Measurements from ENCODE around the gene ACSL6. TPM values are rescaled to one million over a fixed set of nuclear protein-coding genes. Genes with fewer than 3 reads are reported as not detected.

ACSL6 gene
- polyA plus RNA-seq, 1 donor from 2014 or later, result 0.11 TPM

- no peak overlapping the region for H3K4me3 Mint-ChIP-seq
- peaks cover 11 to 12% (median 12%) of the 10 kb centered on the region in 3 donors for H3K4me1 Mint-ChIP-seq
- H3K27ac Mint-ChIP-seq, result no peak overlapping the region
- H3K9me3 Mint-ChIP-seq, result peaks cover 0 to 2% (median 0%) of the 10 kb centered on the region in 3 donors
- H3K36me3 Mint-ChIP-seq, result no peaks in the 10 kb centered on the region
- peaks cover 10% of the 10 kb centered on the region for H3K27me3 Mint-ChIP-seq
Measured at GRCh38 chr5:132024789-132025402, 13.4 kb upstream of the ACSL6 start.

DNA sequence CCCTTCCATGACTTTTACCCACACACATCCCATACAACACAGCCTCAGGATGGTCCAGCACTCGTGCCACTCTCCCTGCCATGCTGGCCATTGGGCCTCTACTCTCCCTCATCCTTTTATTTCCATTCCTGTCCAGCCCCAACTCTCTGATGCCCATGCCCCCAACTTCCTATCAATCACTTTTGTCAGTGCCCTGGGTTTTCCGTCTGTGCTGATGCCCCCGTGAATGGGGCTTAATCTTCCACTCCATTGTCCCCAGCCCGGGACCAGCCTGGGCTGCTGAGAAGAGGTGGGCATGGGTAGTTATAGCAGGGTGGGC lies 12.6 kb upstream of the ACSL6 start:
- H3K36me3 Mint-ChIP-seq, result no peaks in the 10 kb centered on the region
- H3K4me3 Mint-ChIP-seq, result no peak overlapping the region
- peaks cover 12 to 14% (median 13%) of the 10 kb centered on the region in 3 donors for H3K4me1 Mint-ChIP-seq
- H3K9me3 Mint-ChIP-seq, result peaks cover 0 to 2% (median 0%) of the 10 kb centered on the region in 3 donors
- H3K27me3 Mint-ChIP-seq, result peaks cover 8% of the 10 kb centered on the region
- no peak overlapping the region for H3K27ac Mint-ChIP-seq

GRCh38 chr5:132023258-132024116 lies 12.0 kb upstream of the ACSL6 start:
- no peak overlapping the region for H3K4me3 Mint-ChIP-seq
- H3K27ac Mint-ChIP-seq, result no peak overlapping the region
- no peaks in the 10 kb centered on the region for H3K36me3 Mint-ChIP-seq
- peaks cover 0 to 2% (median 0%) of the 10 kb centered on the region in 3 donors for H3K9me3 Mint-ChIP-seq
- peaks cover 12 to 14% (median 13%) of the 10 kb centered on the region in 3 donors for H3K4me1 Mint-ChIP-seq
- peaks cover 8% of the 10 kb centered on the region for H3K27me3 Mint-ChIP-seq

DNA sequence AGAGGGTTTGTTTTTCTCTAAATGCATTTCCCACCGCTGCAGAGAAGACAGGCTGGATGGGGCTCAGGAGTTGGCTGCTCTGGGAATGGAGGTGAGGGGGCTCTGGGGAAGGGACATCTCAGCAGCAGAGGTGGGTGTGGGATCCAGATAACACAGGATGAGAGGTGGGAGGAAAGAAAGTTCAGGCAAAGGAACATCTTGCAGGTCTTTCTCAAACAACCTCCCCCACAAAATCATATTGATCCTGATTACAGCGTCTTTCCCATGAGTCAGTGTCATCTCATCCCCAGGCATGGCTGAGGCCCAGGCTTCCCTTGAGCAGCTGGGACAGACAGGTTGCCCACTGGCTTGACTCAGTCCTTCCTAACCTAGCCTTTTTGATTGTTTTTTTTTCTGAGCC lies 11.3 kb upstream of the ACSL6 start:
- peaks cover 13 to 15% (median 14%) of the 10 kb centered on the region in 3 donors for H3K4me1 Mint-ChIP-seq
- no peak overlapping the region for H3K4me3 Mint-ChIP-seq
- peaks cover 0 to 2% (median 0%) of the 10 kb centered on the region in 3 donors for H3K9me3 Mint-ChIP-seq
- H3K27ac Mint-ChIP-seq, result no peak overlapping the region
- peaks cover 9% of the 10 kb centered on the region for H3K27me3 Mint-ChIP-seq
- no peaks in the 10 kb centered on the region for H3K36me3 Mint-ChIP-seq

DNA sequence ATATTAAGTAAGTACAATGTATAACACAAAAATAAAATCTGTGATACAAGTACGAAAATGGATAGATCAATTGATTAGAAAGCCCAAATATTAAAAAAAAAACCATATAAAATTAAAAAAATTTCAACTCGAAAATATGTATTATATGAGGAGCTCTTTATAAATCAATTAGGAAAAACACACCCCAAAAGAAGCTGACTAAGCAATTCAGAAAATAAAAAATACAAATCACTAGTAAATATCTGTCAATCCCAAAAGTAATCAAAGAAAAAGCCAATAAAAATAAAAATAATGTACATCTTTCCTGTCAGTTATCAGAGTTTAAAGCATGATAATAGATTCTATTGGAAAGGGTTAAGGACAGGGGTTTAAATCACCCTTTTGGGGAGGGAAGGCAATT lies 10.2 kb upstream of the ACSL6 start:
- peaks cover 14% of the 10 kb centered on the region for H3K27me3 Mint-ChIP-seq
- H3K9me3 Mint-ChIP-seq, result peaks cover 0 to 2% (median 0%) of the 10 kb centered on the region in 3 donors
- no peaks in the 10 kb centered on the region for H3K36me3 Mint-ChIP-seq
- H3K4me1 Mint-ChIP-seq, result peaks cover 15 to 18% (median 16%) of the 10 kb centered on the region in 3 donors
- H3K27ac Mint-ChIP-seq, result no peak overlapping the region
- H3K4me3 Mint-ChIP-seq, result no peak overlapping the region

- Mint-ChIP-seq H3K27ac (peak overlapping the region in 1 of 3 donors; percentile 71), H3K9me3 (peaks cover 0 to 2% (median 0%) of the 10 kb centered on the region in 3 donors), H3K27me3 (peaks cover 23% of the 10 kb centered on the region), H3K4me1 (peaks cover 15 to 22% (median 16%) of the 10 kb centered on the region in 3 donors), H3K36me3 (no peaks in the 10 kb centered on the region), H3K4me3 (no peak overlapping the region)
Measured at GRCh38 chr5:132020568-132021339, 9.3 kb upstream of the ACSL6 start.

GRCh38 chr5:132019857-132020555 lies 8.5 kb upstream of the ACSL6 start:
- Mint-ChIP-seq H3K27me3 (peaks cover 26% of the 10 kb centered on the region), H3K36me3 (no peaks in the 10 kb centered on the region), H3K4me3 (peak overlapping the region in 1 of 4 donors; percentile 20), H3K9me3 (peaks cover 0 to 2% (median 0%) of the 10 kb centered on the region in 3 donors), H3K4me1 (peaks cover 15 to 22% (median 16%) of the 10 kb centered on the region in 3 donors), H3K27ac (no peak overlapping the region)

GRCh38 chr5:132019337-132019736 lies 7.9 kb upstream of the ACSL6 start:
- no peaks in the 10 kb centered on the region for H3K36me3 Mint-ChIP-seq
- no peak overlapping the region for H3K4me3 Mint-ChIP-seq
- H3K9me3 Mint-ChIP-seq, result peaks cover 0 to 2% (median 0%) of the 10 kb centered on the region in 3 donors
- peaks cover 30% of the 10 kb centered on the region for H3K27me3 Mint-ChIP-seq
- H3K4me1 Mint-ChIP-seq, result peaks cover 15 to 22% (median 16%) of the 10 kb centered on the region in 3 donors
- no peak overlapping the region for H3K27ac Mint-ChIP-seq

- peak overlapping the region in 1 of 4 donors; percentile 24 for H3K4me3 Mint-ChIP-seq
- peaks cover 14 to 22% (median 15%) of the 10 kb centered on the region in 3 donors for H3K4me1 Mint-ChIP-seq
- no peaks in the 10 kb centered on the region for H3K36me3 Mint-ChIP-seq
- H3K27me3 Mint-ChIP-seq, result peaks cover 33% of the 10 kb centered on the region
- no peak overlapping the region for H3K27ac Mint-ChIP-seq
- H3K9me3 Mint-ChIP-seq, result peaks cover 0 to 2% (median 0%) of the 10 kb centered on the region in 3 donors
Measured at GRCh38 chr5:132017738-132018625, 6.5 kb upstream of the ACSL6 start.

- Mint-ChIP-seq H3K27ac (no peak overlapping the region), H3K27me3 (peaks cover 37% of the 10 kb centered on the region), H3K9me3 (peaks cover 0 to 2% (median 0%) of the 10 kb centered on the region in 3 donors), H3K36me3 (no peaks in the 10 kb centered on the region), H3K4me1 (peaks cover 14 to 22% (median 15%) of the 10 kb centered on the region in 3 donors), H3K4me3 (no peak overlapping the region)
Measured at GRCh38 chr5:132017316-132017715, 5.9 kb upstream of the ACSL6 start.

DNA sequence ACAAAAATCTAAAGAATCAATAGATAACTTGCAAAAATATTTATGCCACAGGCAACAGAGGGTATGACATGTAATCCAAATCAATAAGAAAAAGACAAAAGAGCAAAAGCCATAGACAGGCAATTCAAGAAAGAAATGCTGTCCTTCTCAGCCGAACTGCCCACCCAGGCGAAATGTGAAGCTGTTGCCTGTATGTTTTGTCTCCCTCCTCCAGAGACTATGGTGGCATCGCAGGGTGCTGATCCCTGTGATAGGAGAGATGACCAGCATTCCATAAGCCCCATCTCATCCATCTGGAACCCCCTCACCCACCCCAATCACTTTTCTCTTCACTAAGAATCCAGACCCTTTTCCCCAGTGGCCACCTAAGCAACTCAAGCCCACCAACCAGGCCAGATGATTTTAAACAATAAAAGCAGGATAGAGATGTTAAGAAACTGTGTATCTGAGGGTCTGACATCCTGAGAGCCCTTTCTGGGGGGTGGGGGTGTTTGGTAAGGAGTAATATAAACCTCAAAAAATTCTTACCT lies 5.3 kb upstream of the ACSL6 start:
- Mint-ChIP-seq H3K4me3 (peak overlapping the region in 1 of 4 donors; percentile 46), H3K4me1 (peaks cover 14 to 22% (median 15%) of the 10 kb centered on the region in 3 donors), H3K36me3 (no peaks in the 10 kb centered on the region), H3K27ac (no peak overlapping the region), H3K27me3 (peaks cover 42% of the 10 kb centered on the region), H3K9me3 (peaks cover 0 to 2% (median 0%) of the 10 kb centered on the region in 3 donors)

DNA sequence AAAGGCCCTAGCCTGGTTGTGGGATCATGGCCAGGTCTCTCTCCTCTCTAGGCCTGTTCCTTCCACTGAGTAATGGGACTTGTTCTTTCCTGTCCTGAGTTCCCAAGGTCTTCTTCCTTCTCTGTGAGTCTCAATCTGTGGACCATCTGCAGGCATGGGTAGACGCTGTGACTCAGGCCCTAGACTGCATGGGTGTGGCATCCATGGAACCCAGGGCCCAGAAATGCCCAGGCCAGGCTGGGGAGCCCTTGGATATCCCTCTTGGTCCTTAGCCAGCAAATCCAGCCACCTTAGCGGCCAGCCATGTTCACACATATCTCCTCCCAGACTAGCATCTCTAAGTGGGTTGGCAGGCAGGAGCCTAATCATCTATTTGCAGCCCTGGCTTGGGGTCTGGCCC lies 2.3 kb upstream of the ACSL6 start:
- Mint-ChIP-seq H3K4me1 (peaks cover 6 to 11% (median 10%) of the 10 kb centered on the region in 3 donors), H3K36me3 (no peaks in the 10 kb centered on the region), H3K4me3 (peak overlapping the region in 2 of 4 donors; percentile 33 to 41), H3K27ac (no peak overlapping the region), H3K27me3 (peaks cover 52% of the 10 kb centered on the region), H3K9me3 (no peaks in the 10 kb centered on the region)

GRCh38 chr5:132013006-132013689 lies 1.7 kb upstream of the ACSL6 start:
- no peak overlapping the region for H3K27ac Mint-ChIP-seq
- H3K9me3 Mint-ChIP-seq, result no peaks in the 10 kb centered on the region
- H3K4me3 Mint-ChIP-seq, result peak overlapping the region in 2 of 4 donors; percentile 46 to 60
- H3K36me3 Mint-ChIP-seq, result no peaks in the 10 kb centered on the region
- peaks cover 6 to 11% (median 10%) of the 10 kb centered on the region in 3 donors for H3K4me1 Mint-ChIP-seq
- peaks cover 58% of the 10 kb centered on the region for H3K27me3 Mint-ChIP-seq

Data from IgD-negative memory B cell (primary cell).